Ishikawa (cell line): ENCODE measurements around the gene ATP1A4.

ENCODE experiments used
- CEBPB ChIP-seq: IDR thresholded peaks from 2 replicates; pipeline ENCODE4 v1.6.1; 2012
- CREB1 ChIP-seq: IDR thresholded peaks from 2 replicates; pipeline ENCODE4 v1.6.1; 2012; ENCODE audit warnings: low read depth
- EGR1 ChIP-seq: IDR thresholded peaks from 2 replicates; pipeline ENCODE4 v1.6.1; 2012
- EP300 ChIP-seq: IDR thresholded peaks from 2 replicates; pipeline ENCODE4 v1.6.1; 2012; ENCODE audit warnings: borderline replicate concordance
- RAD21 ChIP-seq: IDR thresholded peaks from 2 replicates; pipeline ENCODE4 v1.6.1; 2012; ENCODE audit warnings: low read depth
- REST ChIP-seq: IDR thresholded peaks from 2 replicates; pipeline ENCODE4 v1.6.1; 2012; ENCODE audit warnings: low read depth, mild to moderate bottlenecking
- TAF1 ChIP-seq: IDR thresholded peaks from 2 replicates; pipeline ENCODE4 v1.6.1; 2012; ENCODE audit warnings: low read depth, mild to moderate bottlenecking
- TCF12 ChIP-seq: IDR thresholded peaks from 2 replicates; pipeline ENCODE4 v1.6.1; 2012; ENCODE audit warnings: low read depth
- TEAD4 ChIP-seq: IDR thresholded peaks from 2 replicates; pipeline ENCODE4 v1.6.1; 2012
- YY1 ChIP-seq: IDR thresholded peaks from 2 replicates; pipeline ENCODE4 v1.6.1; 2012; ENCODE audit warnings: low read depth
- ZBTB7A ChIP-seq: IDR thresholded peaks from 2 replicates; pipeline ENCODE4 v1.6.1; 2012; ENCODE audit warnings: low read depth
- TF ChIP-seq, protein P1 (sequence below): IDR thresholded peaks from 2 replicates; pipeline ENCODE4 v1.6.1; 2012

GRCh38 chr1:160123726-160124125, 27.7 kb upstream of the ATP1A4 start:
- no peak for TF ChIP-seq EGR1
- no peak for TF ChIP-seq CREB1
- TF ChIP-seq RAD21: no peak
- no peak for TF ChIP-seq TCF12
- no peak for TF ChIP-seq TEAD4
- no peak for TF ChIP-seq TAF1
- TF ChIP-seq, protein P1, sequence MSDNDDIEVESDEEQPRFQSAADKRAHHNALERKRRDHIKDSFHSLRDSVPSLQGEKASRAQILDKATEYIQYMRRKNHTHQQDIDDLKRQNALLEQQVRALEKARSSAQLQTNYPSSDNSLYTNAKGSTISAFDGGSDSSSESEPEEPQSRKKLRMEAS: no peak
- no peak for TF ChIP-seq REST
- no peak for TF ChIP-seq CEBPB
- no peak for TF ChIP-seq YY1
- no peak for TF ChIP-seq ZBTB7A
- no peak for TF ChIP-seq EP300
